ENCODE results near the gene RWDD2A.

DNA sequence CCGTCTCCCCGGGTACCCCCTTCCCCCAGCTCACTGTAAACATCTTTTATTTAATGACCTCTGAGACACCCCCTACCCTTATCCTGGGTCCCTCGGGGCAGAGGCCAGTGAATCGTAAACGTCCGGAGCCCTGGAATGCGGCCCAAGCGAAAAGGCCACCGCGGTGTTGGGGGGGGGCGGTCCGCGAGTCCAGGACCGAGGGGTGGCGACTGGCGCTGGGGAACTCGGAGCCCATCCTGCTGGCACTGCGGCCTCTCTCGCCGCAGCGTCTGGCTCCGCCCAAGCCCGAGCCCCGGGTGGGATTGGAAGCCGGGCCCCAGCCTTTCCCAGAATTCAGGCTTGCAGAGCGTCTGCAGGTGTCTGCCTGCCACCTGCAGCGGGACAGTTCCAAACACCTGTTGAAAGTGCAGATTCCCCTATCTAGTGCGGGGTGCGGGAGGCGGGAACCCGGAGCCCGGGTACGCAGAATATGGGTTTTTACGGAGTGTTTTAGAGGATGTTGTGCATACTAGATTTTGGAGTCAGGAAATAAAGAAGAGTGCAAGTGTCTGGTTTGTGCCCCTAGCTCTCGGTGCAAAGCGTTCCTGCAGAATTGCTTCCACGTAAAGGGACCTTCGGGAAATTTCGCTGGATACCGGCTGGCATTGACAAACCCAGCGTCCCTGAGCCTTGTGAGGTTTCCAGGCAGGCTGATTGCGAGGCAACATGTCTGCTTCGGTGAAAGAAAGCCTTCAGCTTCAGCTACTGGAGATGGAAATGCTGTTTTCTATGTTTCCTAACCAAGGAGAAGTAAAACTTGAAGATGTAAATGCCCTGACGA lies 800 bp downstream of the RWDD2A start:
- TF ChIP-seq ZFP3 (CRISPR knock-in tag; IDR thresholded peaks at IDR 0.05) (no peak), BACH2 (CRISPR knock-in tag; IDR thresholded peaks at IDR 0.05; ENCODE audit: borderline replicate concordance) (no peak), PATZ1 (CRISPR knock-in tag; IDR thresholded peaks at IDR 0.05; ENCODE audit: borderline replicate concordance) (no peak), CSDC2 (CRISPR knock-in tag; IDR thresholded peaks at IDR 0.05) (no peak), ZFP30 (CRISPR knock-in tag; IDR thresholded peaks at IDR 0.05) (no peak), SNAI2 (CRISPR knock-in tag; IDR thresholded peaks at IDR 0.05) (peak; percentile 84; the same call in 1 of the 2 replicates), ISL1 (CRISPR knock-in tag; IDR thresholded peaks at IDR 0.05) (no peak), ESRRG (CRISPR knock-in tag; IDR thresholded peaks at IDR 0.05) (no peak), RARB (CRISPR knock-in tag; IDR thresholded peaks at IDR 0.05) (no peak), PPARA (CRISPR knock-in tag; IDR thresholded peaks at IDR 0.05; ENCODE audit: borderline replicate concordance) (no peak), OSR1 (CRISPR knock-in tag; IDR thresholded peaks at IDR 0.05) (no peak)
- TF ChIP-seq, protein P1, sequence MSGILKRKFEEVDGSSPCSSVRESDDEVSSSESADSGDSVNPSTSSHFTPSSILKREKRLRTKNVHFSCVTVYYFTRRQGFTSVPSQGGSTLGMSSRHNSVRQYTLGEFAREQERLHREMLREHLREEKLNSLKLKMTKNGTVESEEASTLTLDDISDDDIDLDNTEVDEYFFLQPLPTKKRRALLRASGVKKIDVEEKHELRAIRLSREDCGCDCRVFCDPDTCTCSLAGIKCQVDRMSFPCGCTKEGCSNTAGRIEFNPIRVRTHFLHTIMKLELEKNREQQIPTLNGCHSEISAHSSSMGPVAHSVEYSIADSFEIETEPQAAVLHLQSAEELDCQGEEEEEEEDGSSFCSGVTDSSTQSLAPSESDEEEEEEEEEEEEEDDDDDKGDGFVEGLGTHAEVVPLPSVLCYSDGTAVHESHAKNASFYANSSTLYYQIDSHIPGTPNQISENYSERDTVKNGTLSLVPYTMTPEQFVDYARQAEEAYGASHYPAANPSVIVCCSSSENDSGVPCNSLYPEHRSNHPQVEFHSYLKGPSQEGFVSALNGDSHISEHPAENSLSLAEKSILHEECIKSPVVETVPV (CRISPR knock-in tag; IDR thresholded peaks at IDR 0.05), result no peak
